Activated naive CD8-positive, alpha-beta T cell treated with anti-CD3 and anti-CD28 coated beads, Interleukin-2, amount 50 U/mL, for 16 hours (primary cell): Measurements from ENCODE around the gene OR6T1.

Source experiments
- DNase-seq: peaks from one replicate; pipeline ENCODE4 v3.0.0-alpha.2; 2020; ENCODE audit warnings: low read depth, low spot score

Gene OR6T1

GRCh38 chr11:123943738-123944137 lies at the start of gene OR6T1:
OR6T1 (minus strand) TSS chr11:123943838; CDS start chr11:123943838, 0 bp downstream.
- no peak for DNase-seq

GRCh38 chr11:123979311-123979710 lies 35.7 kb upstream of the OR6T1 start:
- DNase-seq, result no peak

- DNase-seq, result no peak
Observed at GRCh38 chr11:123977731-123978347, 34.2 kb upstream of the OR6T1 start, which contains the start of gene OR10S1. OR10S1 (minus strand) TSS chr11:123977781; CDS start chr11:123977664, 117 bp downstream.

GRCh38 chr11:123976770-123977560 lies 33.3 kb upstream of the OR6T1 start:
- no peak for DNase-seq

GRCh38 chr11:123973816-123974215 lies 30.2 kb upstream of the OR6T1 start:
- no peak for DNase-seq

- no peak for DNase-seq
Observed at GRCh38 chr11:123956752-123957151, 13.1 kb upstream of the OR6T1 start.

DNA sequence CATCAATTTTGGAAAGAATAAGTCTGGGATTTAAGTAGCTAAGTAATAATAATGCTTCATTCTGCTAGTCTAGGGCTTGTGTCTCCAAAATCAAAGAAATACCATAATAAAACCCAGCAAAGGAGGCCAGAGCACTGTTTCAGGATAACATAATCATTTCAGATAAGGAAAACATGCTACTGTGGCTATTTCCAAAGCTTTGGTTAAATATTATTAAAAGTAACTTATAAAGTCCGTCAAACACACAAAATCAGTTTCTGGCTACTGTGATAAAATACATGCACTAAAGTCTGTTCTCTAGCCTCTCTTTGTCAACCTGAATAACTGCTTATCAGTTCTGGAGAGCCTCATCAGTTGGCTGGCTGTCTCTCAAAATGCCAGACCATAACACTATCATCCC lies 1.5 kb upstream of the OR6T1 start:
- no peak for DNase-seq

DNA sequence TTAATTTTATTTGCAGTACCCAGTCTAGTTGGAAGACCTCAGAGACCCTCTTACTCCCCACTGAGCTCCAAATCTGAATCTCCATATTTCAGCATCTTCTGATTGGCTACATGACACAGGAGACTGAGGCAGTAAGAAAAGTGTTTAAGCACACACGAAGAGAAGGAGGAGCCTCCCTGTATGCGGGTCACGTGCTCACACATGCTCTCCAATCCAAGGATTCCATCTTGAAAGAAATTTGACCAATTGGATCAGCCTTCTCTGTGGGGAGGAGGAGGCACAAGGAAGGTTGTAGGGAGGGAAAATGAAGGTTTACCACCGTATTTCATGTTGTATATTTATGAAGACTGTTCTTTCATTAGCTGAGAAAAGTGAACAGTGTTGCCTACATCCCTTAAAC lies 1.2 kb downstream of the OR6T1 start:
- DNase-seq, result no peak

DNA sequence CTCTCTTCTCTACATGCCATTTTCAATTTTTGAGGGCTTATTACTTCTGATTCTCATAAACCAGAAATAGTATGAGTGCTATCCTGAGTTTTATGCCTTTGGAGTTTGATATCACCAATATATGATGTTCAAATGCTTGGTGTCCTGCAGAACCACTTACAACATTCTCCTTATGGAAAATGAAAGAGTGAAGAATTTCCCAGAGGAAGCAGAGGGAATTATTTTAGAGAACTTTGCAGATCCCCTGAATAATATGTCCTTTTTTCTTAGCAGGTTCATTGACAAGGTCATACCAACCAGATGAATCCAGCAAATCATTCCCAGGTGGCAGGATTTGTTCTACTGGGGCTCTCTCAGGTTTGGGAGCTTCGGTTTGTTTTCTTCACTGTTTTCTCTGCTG lies 4.3 kb downstream of the OR6T1 start, which contains the start of gene OR4D5:
OR4D5 (plus strand) TSS at position 301 of the 400 bp plus-strand sequence; CDS start at position 301, 0 bp downstream.
- no peak for DNase-seq

DNA sequence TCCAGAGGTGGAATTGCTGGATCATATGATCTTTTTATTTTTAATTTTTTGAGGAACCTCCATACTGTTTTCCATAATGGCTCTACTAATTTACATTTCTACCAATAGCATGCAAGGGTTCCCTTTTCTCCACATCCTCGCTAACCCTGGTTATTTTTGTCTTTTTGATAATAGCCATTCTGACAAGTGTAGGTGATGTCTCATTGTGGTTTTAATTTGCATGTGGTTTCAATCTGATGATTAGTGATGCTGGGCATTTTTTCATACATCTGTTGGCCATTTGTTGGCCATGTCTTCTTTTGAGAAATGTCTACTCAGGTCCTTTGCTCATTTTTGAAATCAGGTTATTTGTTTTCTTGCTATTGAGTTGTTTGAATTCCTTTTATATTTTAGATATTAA lies 19.6 kb downstream of the OR6T1 start:
- DNase-seq, result no peak

- no peak for DNase-seq
Observed at GRCh38 chr11:123920943-123921342, 22.7 kb downstream of the OR6T1 start.

- no peak for DNase-seq
Observed at GRCh38 chr11:123905826-123906225, 37.8 kb downstream of the OR6T1 start.

DNA sequence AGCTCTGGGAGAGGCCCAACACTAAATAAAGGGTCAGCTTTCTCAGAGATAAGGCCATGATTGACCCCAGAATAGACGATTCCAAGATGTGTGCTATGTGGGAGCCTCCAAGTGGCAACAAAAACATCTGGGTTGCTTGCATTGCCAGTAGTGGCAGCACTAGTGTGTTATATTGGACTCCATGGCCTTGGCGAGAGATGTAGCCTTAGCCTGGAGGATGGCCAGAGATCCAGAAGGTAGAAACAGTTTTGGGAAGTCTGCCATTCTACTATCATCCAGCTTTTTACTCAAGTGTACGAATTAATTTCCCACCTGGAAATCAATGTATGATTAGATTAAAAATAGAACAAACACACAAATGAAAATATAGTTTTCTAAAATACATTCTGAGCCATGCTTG lies 38.7 kb downstream of the OR6T1 start:
- DNase-seq, result no peak

GRCh38 chr11:123903932-123904331 lies 39.7 kb downstream of the OR6T1 start:
- DNase-seq, result no peak

GRCh38 chr11:123901867-123902266 lies 41.8 kb downstream of the OR6T1 start, which contains the start of gene OR8D4:
OR8D4 (plus strand) TSS chr11:123902167; CDS start chr11:123906432, 4,265 bp downstream.
- no peak for DNase-seq

GRCh38 chr11:123899792-123900191 lies 43.8 kb downstream of the OR6T1 start:
- no peak for DNase-seq
